IMR-90 (cell line): ENCODE results near the gene CCDC33. TPM values are rescaled to one million over a fixed set of nuclear protein-coding genes. Genes with fewer than 3 reads are reported as not detected.

ENCODE experiments used
- ATAC-seq: fragments of 200-7000 bp; cut with Tn5 transposase; 2 replicates; pipeline ENCODE4 v1.9.1; 2020; ENCODE audit warnings: low read depth, mild to moderate bottlenecking, moderate library complexity
- BruUV-seq: library from RNA; stranded (reverse); fragments of 400-500 nt; replicated peaks from 2 replicates; lab custom pipeline; 2021; lab: Mats Ljungman, UMichigan
- CTCF ChIA-PET: fragments of 300-600 bp; formaldehyde crosslinking; extraction: SDS; loops from one replicate; lab custom pipeline; 2021; ENCODE audit warnings: antibody characterized with exemption; lab: Yijun Ruan, JAX
- POLR2A ChIA-PET: fragments of 300-600 bp; sonication (Branson Sonifier 250); formaldehyde crosslinking; loops from one replicate; lab custom pipeline; 2022; ENCODE audit warnings: antibody characterized with exemption; ENCODE audit not compliant: unreplicated experiment; lab: Charles Lee
- DNase-seq: peaks from one replicate; pipeline ENCODE4 v3.0.0; 2013
- H2AFZ ChIP-seq: replicated peaks from 2 replicates; pipeline ENCODE3; 2013; ENCODE audit warnings: low read length, mild to moderate bottlenecking; ENCODE audit not compliant: poor library complexity
- H2AK5ac ChIP-seq: 2 replicates; pipeline ENCODE4 v1.6.1; 2013; ENCODE audit warnings: low read depth, low read length, inconsistent platforms
- H2AK9ac ChIP-seq: replicated peaks from 2 replicates; pipeline ENCODE3; 2013; ENCODE audit warnings: mild to moderate bottlenecking, low read depth, low read length, moderate library complexity; ENCODE audit not compliant: poor library complexity
- H2BK120ac ChIP-seq: 2 replicates; pipeline ENCODE4 v1.6.1; 2013; ENCODE audit warnings: low read depth, low read length, inconsistent platforms
- H2BK15ac ChIP-seq: 3 replicates; pipeline ENCODE4 v1.6.1; 2013; ENCODE audit warnings: low read depth, low read length, inconsistent platforms
- H2BK20ac ChIP-seq: 2 replicates; pipeline ENCODE4 v1.6.1; 2013; ENCODE audit warnings: low read depth, mild to moderate bottlenecking, inconsistent platforms, low read length, moderate library complexity
- H2BK5ac ChIP-seq: 2 replicates; pipeline ENCODE4 v1.6.1; 2013; ENCODE audit warnings: mild to moderate bottlenecking, low read depth, low read length, inconsistent platforms; ENCODE audit not compliant: poor library complexity, severe bottlenecking
- H3K14ac ChIP-seq: replicated peaks from 2 replicates; pipeline ENCODE4 v1.6.1; 2013; ENCODE audit warnings: low read depth, low read length, inconsistent platforms
- H3K18ac ChIP-seq: 2 replicates; pipeline ENCODE4 v1.6.1; 2013; ENCODE audit warnings: low read depth, low read length, control low read depth
- H3K23ac ChIP-seq: 2 replicates; pipeline ENCODE4 v1.6.1; 2013; ENCODE audit warnings: low read depth, low read length, inconsistent platforms
- H3K27ac ChIP-seq: 2 replicates; pipeline ENCODE4 v1.5.1; 2013; ENCODE audit warnings: mild to moderate bottlenecking, control low read depth, low read length; ENCODE audit not compliant: insufficient read depth
- H3K27me3 ChIP-seq: 2 replicates; pipeline ENCODE4 v1.6.1; 2013; ENCODE audit warnings: low read length; ENCODE audit not compliant: control insufficient read depth, insufficient read depth
- H3K36me3 ChIP-seq: 2 replicates; pipeline ENCODE4 v1.6.1; 2013; ENCODE audit warnings: low read length, mixed read lengths; ENCODE audit not compliant: control insufficient read depth, insufficient read depth
- H3K4ac ChIP-seq: 2 replicates; pipeline ENCODE4 v1.6.1; 2013; ENCODE audit warnings: low read depth, low read length, inconsistent platforms
- H3K4me1 ChIP-seq: 2 replicates; pipeline ENCODE4 v1.6.1; 2013; ENCODE audit warnings: low read length, mixed read lengths; ENCODE audit not compliant: control insufficient read depth, insufficient read depth
- H3K4me2 ChIP-seq: 2 replicates; pipeline ENCODE4 v1.6.1; 2013; ENCODE audit warnings: low read depth, mild to moderate bottlenecking, control low read depth, low read length, moderate library complexity
- H3K4me3 ChIP-seq: 2 replicates; pipeline ENCODE4 v1.5.1; 2013; ENCODE audit warnings: low read depth, mild to moderate bottlenecking, control low read depth, low read length, moderate library complexity; ENCODE audit not compliant: insufficient read depth
- H3K56ac ChIP-seq: 2 replicates; pipeline ENCODE4 v1.6.1; 2013; ENCODE audit warnings: low read length, inconsistent platforms; ENCODE audit not compliant: insufficient read depth; ENCODE audit errors: extremely low read depth
- H3K79me1 ChIP-seq, 2 experiments: 2 replicates each; pipeline ENCODE4 v1.6.1; 2013; ENCODE audit warnings: low read length in 2 of 2, inconsistent platforms in 1 of 2, low read depth in 1 of 2
- H3K9ac ChIP-seq: 2 replicates; pipeline ENCODE4 v1.6.1; 2013; ENCODE audit warnings: low read depth, low read length, control low read depth
- H3K9me1 ChIP-seq: 2 replicates; pipeline ENCODE4 v1.6.1; 2013; ENCODE audit warnings: low read length, inconsistent platforms; ENCODE audit not compliant: insufficient read depth
- H3K9me3 ChIP-seq: 2 replicates; pipeline ENCODE4 v1.6.1; 2013; ENCODE audit warnings: low read length; ENCODE audit not compliant: control insufficient read depth, insufficient read depth
- H4K20me1 ChIP-seq: 2 replicates; pipeline ENCODE4 v1.6.1; 2013; ENCODE audit warnings: low read length, inconsistent platforms; ENCODE audit not compliant: insufficient read depth
- H4K5ac ChIP-seq: 2 replicates; pipeline ENCODE4 v1.6.1; 2013; ENCODE audit warnings: mild to moderate bottlenecking, low read depth, low read length, control low read depth
- H4K8ac ChIP-seq, 2 experiments: 2 replicates each; pipeline ENCODE4 v1.6.1; 2013; ENCODE audit warnings: low read depth in 2 of 2, low read length in 2 of 2, control low read depth in 1 of 2, inconsistent platforms in 1 of 2
- H4K91ac ChIP-seq: 2 replicates; pipeline ENCODE4 v1.6.1; 2013; ENCODE audit warnings: low read depth, low read length, inconsistent platforms; ENCODE audit not compliant: insufficient read depth
- BHLHE40 ChIP-seq: fragments of 150-350 bp; IDR thresholded peaks from 2 replicates; pipeline ENCODE4 v1.6.1; 2016; ENCODE audit warnings: mild to moderate bottlenecking, low read depth, low read length
- RAD21 ChIP-seq: IDR thresholded peaks from 2 replicates; pipeline ENCODE4 v1.6.1; 2012; ENCODE audit warnings: low read length, improper control_type of control experiment
- WGBS, 2 experiments: methylation state at CpG; one replicate each; pipeline versions ENCODE4 v1.1.5 to v1.1.7; 2013; ENCODE audit warnings: missing lambda C conversion rate in 2 of 2; ENCODE audit not compliant: insufficient read length in 1 of 2; ENCODE audit errors: extremely low coverage in 2 of 2; 5-methylcytosine and 5-hydroxymethylcytosine counted together
- dilution Hi-C: fragments of 300-500 bp; cut with HindIII; formaldehyde crosslinking; loops from one replicate; pipeline ENCODE4 v1.14.3; 2018; ENCODE audit warnings: low sequenced_read_pairs; ENCODE audit not compliant: unreplicated experiment
- in situ Hi-C: fragments of 300-500 bp; cut with MboI; formaldehyde crosslinking; loops from 3 replicates; pipeline ENCODE4 v1.14.3; 2019; ENCODE audit warnings: low sequenced_read_pairs, inconsistent platforms, mixed read lengths
- intact Hi-C: fragments of 100-400 bp; cut with micrococcal nuclease; formaldehyde crosslinking; loops from 2 replicates; pipeline ENCODE4 v1.10.0; 2022
- polyA plus RNA-seq, 3 experiments: library from polyadenylated mRNA; depleted of rRNA; stranded (reverse); fragments of >200 nt; gene quantifications; 2 replicates each; pipeline ENCODE4 v1.2.3, GENCODE V29; 2012; ENCODE audit warnings: low replicate concordance in 1 of 3
- total RNA-seq: library from RNA; depleted of rRNA; stranded (reverse); fragments of >200 nt; gene quantifications from 2 replicates; pipeline ENCODE4 v1.2.3, GENCODE V29; 2012

CCDC33 gene
- total and polyA plus RNA-seq, 2 of the 4 experiments (the other 2 are of a cell fraction), result not detected

- H2BK15ac ChIP-seq, result no peak overlapping the region
- no peak overlapping the region for H3K9ac ChIP-seq
- H3K4me2 ChIP-seq, result no peak overlapping the region
- 84% methylated on average over 4 of the region's 6 CpGs; no CpG with 5 or more reads in 1 of the 2 experiments for WGBS, 2 experiments
- H3K9me3 ChIP-seq, result no peaks in the 10 kb centered on the region
- dilution Hi-C loops, result no loop called here
- H2AK5ac ChIP-seq, result no peak overlapping the region; the same call in 1 of the 2 replicates
- in situ Hi-C loops, result no loop called here
- no peak overlapping the region for H3K4ac ChIP-seq
- TF ChIP-seq BHLHE40 (no peak), RAD21 (no peak)
- H2AFZ ChIP-seq, result no peak overlapping the region
- H3K27ac ChIP-seq, result no peak overlapping the region
- no peak overlapping the region for H3K18ac ChIP-seq
- no peaks in the 10 kb centered on the region for H3K36me3 ChIP-seq
- H3K9me1 ChIP-seq, result no peaks in the 10 kb centered on the region
- H2BK20ac ChIP-seq, result no peak overlapping the region
- intact Hi-C loops, result no loop called here
- H3K56ac ChIP-seq, result no peak overlapping the region
- no peak overlapping the region for H2BK120ac ChIP-seq
- DNase-seq, result no peak
- H3K79me1 ChIP-seq, result no peaks in the 10 kb centered on the region
- H4K91ac ChIP-seq, result no peak overlapping the region
- H3K4me1 ChIP-seq, result peaks cover 12% of the 10 kb centered on the region
- H3K23ac ChIP-seq, result no peak overlapping the region
- no peaks in the 10 kb centered on the region for H4K20me1 ChIP-seq
- no peak overlapping the region for H4K5ac ChIP-seq
- POLR2A ChIA-PET, result no interaction called here
- no peak overlapping the region for H3K4me3 ChIP-seq
- peaks cover 14% of the 10 kb centered on the region for H3K27me3 ChIP-seq
- H4K8ac ChIP-seq, result no peak overlapping the region
- CTCF ChIA-PET, result no interaction called here
- H2AK9ac ChIP-seq, result no peak overlapping the region
- no peak for ATAC-seq
- BruUV-seq, result no TSS peak
- H3K14ac ChIP-seq, result no peak overlapping the region
- H2BK5ac ChIP-seq, result no peak overlapping the region
These were observed 27.6 kb upstream of the CCDC33 start for GRCh38 chr15:74208496-74208895.
